GM12878 (cell line): ENCODE results near the gene ZSWIM6. TPM values are rescaled to one million over a fixed set of nuclear protein-coding genes. Genes with fewer than 3 reads are reported as not detected.
A peak's percentile ranks its signal among the peaks of the same experiment; 100 is the strongest.

Experiments
- ATF7 ChIP-seq: fragments of 450-650 bp; IDR thresholded peaks from 2 replicates; pipeline ENCODE4 v1.6.1; 2016; ENCODE audit warnings: low read depth, mild to moderate bottlenecking
- BACH1 ChIP-seq: fragments of 450-650 bp; IDR thresholded peaks from 2 replicates; pipeline ENCODE4 v1.6.1; 2017; ENCODE audit warnings: mild to moderate bottlenecking, borderline replicate concordance
- BCL3 ChIP-seq: IDR thresholded peaks from 2 replicates; pipeline ENCODE4 v1.6.1; 2011; ENCODE audit warnings: borderline replicate concordance, low read depth, mild to moderate bottlenecking, moderate library complexity, low read length; ENCODE audit not compliant: insufficient read depth, poor library complexity, severe bottlenecking
- CEBPB ChIP-seq, 2 experiments: fragments of 150-350 bp in 1 of 2; IDR thresholded peaks; 2 replicates each; pipeline ENCODE4 v1.6.1; 2012 to 2014; ENCODE audit warnings: low read depth in 2 of 2, low read length in 2 of 2, borderline replicate concordance in 1 of 2, inconsistent platforms in 1 of 2
- EZH2 ChIP-seq: IDR thresholded peaks from 2 replicates; pipeline ENCODE4 v1.6.1; 2012; ENCODE audit warnings: low read depth, mild to moderate bottlenecking, control low read depth, inconsistent platforms, low read length, borderline replicate concordance; ENCODE audit not compliant: control insufficient read depth
- FOXM1 ChIP-seq: IDR thresholded peaks from 2 replicates; pipeline ENCODE4 v1.6.1; 2012; ENCODE audit warnings: low read depth, mild to moderate bottlenecking, inconsistent platforms, low read length, moderate library complexity
- HDAC6 ChIP-seq: fragments of 200-600 bp; sonication (generic); IDR thresholded peaks from one replicate; pipeline ENCODE4 v1.8.0; 2017; ENCODE audit warnings: antibody characterized with exemption; ENCODE audit not compliant: unreplicated experiment
- IRF3 ChIP-seq: fragments of 450-650 bp; IDR thresholded peaks from 2 replicates; pipeline ENCODE4 v1.6.1; 2014; ENCODE audit warnings: mild to moderate bottlenecking
- JUND ChIP-seq: IDR thresholded peaks from 2 replicates; pipeline ENCODE4 v1.6.1; 2012; ENCODE audit warnings: low read depth, mild to moderate bottlenecking, low read length, improper control_type of control experiment, moderate library complexity
- MYC ChIP-seq: IDR thresholded peaks from 2 replicates; pipeline ENCODE4 v1.6.1; 2011; ENCODE audit warnings: mild to moderate bottlenecking, low read length, moderate library complexity, inconsistent platforms; ENCODE audit not compliant: insufficient read depth, insufficient replicate concordance, insufficient read length, severe bottlenecking
- NRF1 ChIP-seq: conservative IDR thresholded peaks from 2 replicates; pipeline ENCODE4 v1.6.1; 2011; ENCODE audit warnings: mild to moderate bottlenecking, low read depth, low read length, improper control_type of control experiment
- POLR2AphosphoS2 ChIP-seq: IDR thresholded peaks from 2 replicates; pipeline ENCODE4 v1.6.1; 2011; ENCODE audit warnings: low read depth, mild to moderate bottlenecking, low read length, improper control_type of control experiment, moderate library complexity
- POU2F2 ChIP-seq: IDR thresholded peaks from 3 replicates; pipeline ENCODE4 v1.6.1; 2011; ENCODE audit warnings: low read depth, mild to moderate bottlenecking, low read length, borderline replicate concordance
- RBBP5 ChIP-seq: fragments of 200-600 bp; sonication (generic); conservative IDR thresholded peaks from 2 replicates; pipeline ENCODE4 v1.6.1; 2016
- RELB ChIP-seq: fragments of 450-650 bp; IDR thresholded peaks from 2 replicates; pipeline ENCODE4 v1.6.1; 2017; ENCODE audit warnings: low read depth, mild to moderate bottlenecking, moderate library complexity
- SMAD1 ChIP-seq: fragments of 450-650 bp; IDR thresholded peaks from 2 replicates; pipeline ENCODE4 v1.6.1; 2018; ENCODE audit warnings: mild to moderate bottlenecking, low read depth; ENCODE audit not compliant: partially characterized antibody
- SUZ12 ChIP-seq: fragments of 200-600 bp; sonication (generic); IDR thresholded peaks from one replicate; pipeline ENCODE4 v1.6.1; 2018; ENCODE audit warnings: antibody characterized with exemption, mild to moderate bottlenecking; ENCODE audit not compliant: unreplicated experiment
- TAF1 ChIP-seq: IDR thresholded peaks from 2 replicates; pipeline ENCODE4 v1.6.1; 2011; ENCODE audit warnings: mild to moderate bottlenecking, low read depth, low read length, borderline replicate concordance
- WRNIP1 ChIP-seq: IDR thresholded peaks from 2 replicates; pipeline ENCODE4 v1.6.1; 2011; ENCODE audit warnings: low read depth, low read length, improper control_type of control experiment, borderline replicate concordance
- ZBTB40 ChIP-seq: fragments of 450-650 bp; IDR thresholded peaks from 2 replicates; pipeline ENCODE4 v1.6.1; 2016; ENCODE audit warnings: mild to moderate bottlenecking, moderate library complexity, borderline replicate concordance
- polyA plus RNA-seq, 11 experiments: library from polyadenylated mRNA; depleted of rRNA in 4 of 11; unstranded in 6 of 11; stranded (reverse) in 5 of 11; fragments of >200 nt; fragmentation: Nextera tagmentation in 4 of 11; fragmentation: Illumina TruSeq in 1 of 11; extraction: Ambion mirVana in 4 of 11; extraction: Trizol in 1 of 11; gene quantifications; 1 replicate in 1 of 11; 2 replicates in 10 of 11; pipeline versions ENCODE4 v1.2.1 to v1.2.3, GENCODE V29; 2011 to 2016; ENCODE audit warnings: inconsistent platforms in 2 of 11, missing spikeins in 2 of 11, low read depth in 1 of 11
- total RNA-seq, 4 experiments: library from RNA; depleted of rRNA in 3 of 4; stranded (reverse); fragments of >200 nt in 3 of 4; fragmentation: Illumina TruSeq in 1 of 4; extraction: Trizol in 1 of 4; gene quantifications; 2 replicates each; pipeline versions ENCODE4 v1.2.1 to v1.2.3, GENCODE V29; 2013 to 2021

ZSWIM6 gene
- total and polyA plus RNA-seq, 10 of the 15 experiments (the other 5 are each of a cell fraction or from before 2014, with no cell fraction given): 0.53 to 6.2 (median 3.4) TPM

GRCh38 chr5:61327760-61328753, 4.0 kb upstream of the ZSWIM6 start (continued):
- TF ChIP-seq CEBPB (IDR thresholded peaks at IDR 0.05; ENCODE audit: borderline replicate concordance in 1 of 2, low read depth in 2 of 2, low read length in 2 of 2): no peak; a peak in 1 of 4 replicates
- TF ChIP-seq WRNIP1: no peak
- TF ChIP-seq NRF1: no peak
- TF ChIP-seq TAF1: no peak
- no peak for TF ChIP-seq ZBTB40
- TF ChIP-seq EZH2: no peak
- TF ChIP-seq RELB: peak; percentile 60
- TF ChIP-seq MYC: no peak
- TF ChIP-seq IRF3: no peak
- TF ChIP-seq POLR2AphosphoS2: no peak
- no peak for TF ChIP-seq POU2F2
- TF ChIP-seq SUZ12: no peak
- TF ChIP-seq SMAD1: no peak
- TF ChIP-seq HDAC6: no peak
- TF ChIP-seq BACH1: peak; percentile 51; the same call in 1 of the 2 replicates
- TF ChIP-seq BCL3: no peak
- TF ChIP-seq JUND: 0 out of 2 replicates have a peak, but pooled peaks have one; percentile 47
- TF ChIP-seq FOXM1: peak; percentile 71
- TF ChIP-seq RBBP5: no peak
- peak; percentile 71 for TF ChIP-seq ATF7
